MM.1S (cell line): ENCODE results near the gene IL2RA.

Source experiments
- DNase-seq: peaks from one replicate; pipeline ENCODE4 v3.0.0-alpha.2; 2015
- H2AFZ ChIP-seq: fragments of 300-600 bp; sonication (generic); 2 replicates; pipeline ENCODE4 v1.6.0; 2016; ENCODE audit warnings: antibody characterized with exemption, low read length
- H3F3A ChIP-seq: fragments of 300-600 bp; sonication (generic); 2 replicates; pipeline ENCODE4 v1.6.1; 2016; ENCODE audit warnings: mild to moderate bottlenecking, antibody characterized with exemption, low read length, moderate library complexity, mixed read lengths; ENCODE audit not compliant: insufficient read depth
- H3K27ac ChIP-seq: fragments of 300-600 bp; sonication (generic); 2 replicates; pipeline ENCODE4 v1.5.1; 2016; ENCODE audit warnings: mild to moderate bottlenecking, low read length
- H3K27me3 ChIP-seq: fragments of 300-600 bp; sonication (generic); replicated peaks from 2 replicates; pipeline ENCODE4 v1.6.0; 2016; ENCODE audit warnings: low read length; ENCODE audit not compliant: insufficient read depth
- H3K36me3 ChIP-seq: fragments of 300-600 bp; sonication (generic); replicated peaks from 2 replicates; pipeline ENCODE4 v1.6.1; 2016; ENCODE audit warnings: mild to moderate bottlenecking, low read length, mixed read lengths; ENCODE audit not compliant: insufficient read depth
- H3K4me1 ChIP-seq: fragments of 300-600 bp; sonication (generic); 2 replicates; pipeline ENCODE4 v1.6.1; 2016; ENCODE audit warnings: low read length, mixed read lengths
- H3K4me2 ChIP-seq: fragments of 300-600 bp; sonication (generic); 2 replicates; pipeline ENCODE4 v1.6.0; 2016; ENCODE audit warnings: low read depth, low read length
- H3K4me3 ChIP-seq: fragments of 300-600 bp; sonication (generic); 2 replicates; pipeline ENCODE4 v1.5.1; 2016; ENCODE audit warnings: low read length, mixed read lengths
- H3K79me2 ChIP-seq: fragments of 300-600 bp; sonication (generic); 2 replicates; pipeline ENCODE4 v1.6.1; 2016; ENCODE audit warnings: mixed run types, low read length, mixed read lengths
- H3K9ac ChIP-seq: fragments of 300-600 bp; sonication (generic); 2 replicates; pipeline ENCODE4 v1.6.1; 2016; ENCODE audit warnings: low read length, mixed read lengths
- H3K9me2 ChIP-seq: fragments of 300-600 bp; sonication (generic); replicated peaks from 2 replicates; pipeline ENCODE4 v1.6.1; 2016; ENCODE audit warnings: mild to moderate bottlenecking, low read length, mixed read lengths; ENCODE audit not compliant: insufficient read depth
- H3K9me3 ChIP-seq: fragments of 300-600 bp; sonication (generic); replicated peaks from 2 replicates; pipeline ENCODE4 v1.6.1; 2016; ENCODE audit warnings: mild to moderate bottlenecking, low read length, mixed read lengths; ENCODE audit not compliant: insufficient read depth
- H4K20me1 ChIP-seq: fragments of 300-600 bp; sonication (generic); 2 replicates; pipeline ENCODE4 v1.6.1; 2016; ENCODE audit warnings: mild to moderate bottlenecking, low read length, moderate library complexity, mixed read lengths; ENCODE audit not compliant: insufficient read depth
- CTCF ChIP-seq: fragments of 300-600 bp; sonication (generic); IDR thresholded peaks from 2 replicates; pipeline ENCODE4 v1.5.1; 2016; ENCODE audit warnings: antibody characterized with exemption, low read length, mixed read lengths
- EZH2 ChIP-seq: fragments of 300-600 bp; sonication (generic); optimal IDR thresholded peaks from 2 replicates; pipeline ENCODE3; 2017; ENCODE audit warnings: low read depth, mild to moderate bottlenecking, antibody characterized with exemption, low read length, mixed read lengths
- EZH2phosphoT487 ChIP-seq: fragments of 300-600 bp; sonication (generic); IDR thresholded peaks from 2 replicates; pipeline ENCODE4 v1.6.1; 2018; ENCODE audit warnings: antibody characterized with exemption, low read length

IL2RA gene

GRCh38 chr10:5975641-5976473, 86.3 kb downstream of the IL2RA start:
- peak; percentile 89 for DNase-seq
- peak overlapping the region; percentile 91 for H3K9ac ChIP-seq
- H3K27ac ChIP-seq: peak overlapping the region; percentile 94; the same call in 1 of the 2 replicates
- H3K4me3 ChIP-seq: peak overlapping the region; percentile 100
- no peaks in the 10 kb centered on the region for H3K27me3 ChIP-seq
- H3K79me2 ChIP-seq: peaks cover 62% of the 10 kb centered on the region
- H3K9me3 ChIP-seq: no peaks in the 10 kb centered on the region
- no peaks in the 10 kb centered on the region for H4K20me1 ChIP-seq
- peak overlapping the region; percentile 52 for H2AFZ ChIP-seq
- H3K4me2 ChIP-seq: peak overlapping the region; percentile 69
- H3K4me1 ChIP-seq: peaks cover 18% of the 10 kb centered on the region
- H3F3A ChIP-seq: peaks cover 32% of the 10 kb centered on the region
- TF ChIP-seq CTCF (no peak), EZH2phosphoT487 (no peak), EZH2 (no peak)
- H3K9me2 ChIP-seq: no peaks in the 10 kb centered on the region
- H3K36me3 ChIP-seq: no peaks in the 10 kb centered on the region

GRCh38 chr10:5973069-5973468, 89.1 kb downstream of the IL2RA start:
- no peak overlapping the region for H3K4me2 ChIP-seq
- H3K27ac ChIP-seq: no peak overlapping the region
- no peak for TF ChIP-seq CTCF
- no peak for TF ChIP-seq EZH2phosphoT487
- TF ChIP-seq EZH2: no peak
- no peak overlapping the region for H2AFZ ChIP-seq
- no peaks in the 10 kb centered on the region for H3K27me3 ChIP-seq
- H3K9ac ChIP-seq: no peak overlapping the region
- no peaks in the 10 kb centered on the region for H3K36me3 ChIP-seq
- no peak for DNase-seq
- H3K79me2 ChIP-seq: peaks cover 82% of the 10 kb centered on the region
- no peaks in the 10 kb centered on the region for H3K9me3 ChIP-seq
- H3F3A ChIP-seq: peaks cover 28% of the 10 kb centered on the region
- H3K9me2 ChIP-seq: no peaks in the 10 kb centered on the region
- no peak overlapping the region for H3K4me3 ChIP-seq
- H4K20me1 ChIP-seq: no peaks in the 10 kb centered on the region
- H3K4me1 ChIP-seq: peaks cover 20% of the 10 kb centered on the region

GRCh38 chr10:5971886-5972285, 90.3 kb downstream of the IL2RA start:
- DNase-seq: no peak
- peaks cover 84% of the 10 kb centered on the region for H3K79me2 ChIP-seq
- H3K9me2 ChIP-seq: no peaks in the 10 kb centered on the region
- no peak overlapping the region for H3K27ac ChIP-seq
- no peaks in the 10 kb centered on the region for H4K20me1 ChIP-seq
- peaks cover 20% of the 10 kb centered on the region for H3K4me1 ChIP-seq
- no peaks in the 10 kb centered on the region for H3K36me3 ChIP-seq
- H3K4me2 ChIP-seq: peak overlapping the region; percentile 72
- no peaks in the 10 kb centered on the region for H3K9me3 ChIP-seq
- no peak overlapping the region for H3K9ac ChIP-seq
- H2AFZ ChIP-seq: no peak overlapping the region
- no peak overlapping the region for H3K4me3 ChIP-seq
- no peak for TF ChIP-seq CTCF
- no peak for TF ChIP-seq EZH2phosphoT487
- no peak for TF ChIP-seq EZH2
- no peaks in the 10 kb centered on the region for H3K27me3 ChIP-seq
- H3F3A ChIP-seq: peaks cover 21% of the 10 kb centered on the region
